HCT116 (cell line): Measurements from ENCODE around the gene SUPV3L1. TPM values are rescaled to one million over a fixed set of nuclear protein-coding genes. Genes with fewer than 3 reads are reported as not detected.
A peak's percentile ranks its signal among the peaks of the same experiment; 100 is the strongest.

Source experiments
- ATAC-seq: fragments of 200-7000 bp; cut with Tn5 transposase; 2 replicates; pipeline ENCODE4 v1.9.1; 2020; ENCODE audit warnings: mild to moderate bottlenecking, moderate library complexity
- BruUV-seq: library from RNA; stranded (reverse); fragments of 400-500 nt; replicated peaks from 2 replicates; lab custom pipeline; 2021; lab: Mats Ljungman, UMichigan
- CTCF ChIA-PET: fragments of 300-600 bp; sonication (Branson Sonifier 250); formaldehyde crosslinking; loops from one replicate; lab custom pipeline; 2021; ENCODE audit warnings: antibody characterized with exemption; lab: Charles Lee
- POLR2A ChIA-PET: fragments of 300-600, 350-600 bp; sonication (Branson Sonifier 250); formaldehyde crosslinking; loops from one replicate; lab custom pipeline; 2021; ENCODE audit warnings: antibody characterized with exemption; lab: Charles Lee
- RAD21 ChIA-PET, 2 experiments: fragments of 300-600 bp; sonication (Branson Sonifier 250); formaldehyde crosslinking; loops; one replicate each; lab custom pipeline; 2023; ENCODE audit warnings: low total read pairs in 2 of 2; ENCODE audit not compliant: uncharacterized antibody in 2 of 2, unreplicated experiment in 2 of 2, low non-redundant PET in 1 of 2; lab: Charles Lee
- DNase-seq: peaks from one replicate; pipeline ENCODE4 v3.0.0-alpha.2; 2010; ENCODE audit warnings: low read depth, low spot score
- H2AFZ ChIP-seq: fragments of 200-600 bp; shearing (Covaris generic), sonication (generic); 2 replicates; pipeline ENCODE4 v1.6.1; 2017; ENCODE audit warnings: low read depth, mixed run types, mixed read lengths, antibody characterized with exemption, low read length; ENCODE audit not compliant: poor library complexity, severe bottlenecking
- H3K27ac ChIP-seq: 2 replicates; pipeline ENCODE4 v1.5.1; 2012; ENCODE audit warnings: low read depth, low read length
- H3K27me3 ChIP-seq: fragments of 200-600 bp; sonication (generic); 2 replicates; pipeline ENCODE4 v1.6.1; 2016; ENCODE audit warnings: mixed run types, low read length, mixed read lengths; ENCODE audit not compliant: insufficient read depth
- H3K36me3 ChIP-seq, 2 experiments: fragments of 200-500 bp in 1 of 2; fragments of 200-600 bp in 1 of 2; sonication (Bioruptor generic) in 1 of 2; sonication (generic) in 1 of 2; 2 replicates each; pipeline versions ENCODE4 v1.5.1 to v1.6.1; 2014 to 2016; ENCODE audit warnings: low read length in 2 of 2, inconsistent platforms in 1 of 2, mixed read lengths in 1 of 2, mixed run types in 1 of 2; ENCODE audit not compliant: insufficient read depth in 2 of 2, control insufficient read depth in 1 of 2
- H3K4me1 ChIP-seq, 2 experiments: fragments of 200-600 bp in 1 of 2; sonication (generic) in 1 of 2; 2 replicates each; pipeline versions ENCODE4 v1.5.1 to v1.6.1; 2012 to 2017; ENCODE audit warnings: low read length in 2 of 2, inconsistent platforms in 1 of 2, mild to moderate bottlenecking in 1 of 2, mixed read lengths in 1 of 2, mixed run types in 1 of 2, moderate library complexity in 1 of 2; ENCODE audit not compliant: insufficient read depth in 2 of 2, control insufficient read depth in 1 of 2
- H3K4me2 ChIP-seq: fragments of 200-600 bp; sonication (generic); 2 replicates; pipeline ENCODE4 v1.6.1; 2017; ENCODE audit warnings: mixed run types, low read length, mixed read lengths
- H3K4me3 ChIP-seq, 2 experiments: fragments of 200-600 bp in 1 of 2; sonication (generic) in 1 of 2; replicated peaks in 1 of 2; 2 replicates each; pipeline ENCODE4 v1.5.1; 2011 to 2016; ENCODE audit warnings: low read length in 2 of 2, control low read depth in 1 of 2, low read depth in 1 of 2, mild to moderate bottlenecking in 1 of 2, mixed read lengths in 1 of 2, mixed run types in 1 of 2
- H3K79me2 ChIP-seq: fragments of 200-600 bp; sonication (generic); 2 replicates; pipeline ENCODE4 v1.6.1; 2017; ENCODE audit warnings: mild to moderate bottlenecking, mixed run types, low read length, moderate library complexity, mixed read lengths; ENCODE audit not compliant: insufficient read depth
- H3K9ac ChIP-seq: fragments of 200-600 bp; sonication (generic); 2 replicates; pipeline ENCODE4 v1.6.1; 2016; ENCODE audit warnings: low read length, mixed read lengths
- H3K9me2 ChIP-seq: fragments of 200-600 bp; sonication (generic), shearing (Covaris generic); 2 replicates; pipeline ENCODE4 v1.6.1; 2017; ENCODE audit warnings: mixed run types, mild to moderate bottlenecking, moderate library complexity; ENCODE audit not compliant: insufficient read depth
- H3K9me3 ChIP-seq, 2 experiments: fragments of 200-500 bp in 1 of 2; fragments of 200-600 bp in 1 of 2; sonication (Bioruptor generic) in 1 of 2; sonication (generic) in 1 of 2; 2 replicates each; pipeline ENCODE4 v1.6.1; 2014 to 2017; ENCODE audit warnings: low read length in 2 of 2, mixed read lengths in 2 of 2, inconsistent platforms in 1 of 2, low read depth in 1 of 2, mild to moderate bottlenecking in 1 of 2, mixed run types in 1 of 2, moderate library complexity in 1 of 2; ENCODE audit not compliant: control insufficient read depth in 1 of 2, insufficient read depth in 1 of 2
- H4K20me1 ChIP-seq: fragments of 200-600 bp; sonication (generic), shearing (Covaris generic); 2 replicates; pipeline ENCODE4 v1.6.1; 2017; ENCODE audit warnings: mixed run types, mild to moderate bottlenecking, moderate library complexity; ENCODE audit not compliant: insufficient read depth
- CBX3 ChIP-seq: IDR thresholded peaks from 2 replicates; pipeline ENCODE4 v1.6.1; 2012; ENCODE audit warnings: low read depth
- ZFX ChIP-seq: fragments of 450-650 bp; IDR thresholded peaks from 2 replicates; pipeline ENCODE4 v1.6.1; 2017
- intact Hi-C: fragments of 100-400 bp; cut with micrococcal nuclease; formaldehyde crosslinking; loops from 2 replicates; pipeline ENCODE4 v1.10.0; 2022
- total RNA-seq: library from RNA; stranded (reverse); gene quantifications from one replicate; pipeline ENCODE4 v1.2.1, GENCODE V29; 2021; ENCODE audit not compliant: unreplicated experiment
- TF ChIP-seq, protein P1 (sequence below): IDR thresholded peaks from 2 replicates; pipeline ENCODE4 v1.6.1; 2012

Gene SUPV3L1
- total RNA-seq, 1 experiment from 2014 or later, result 59.7 TPM

DNA sequence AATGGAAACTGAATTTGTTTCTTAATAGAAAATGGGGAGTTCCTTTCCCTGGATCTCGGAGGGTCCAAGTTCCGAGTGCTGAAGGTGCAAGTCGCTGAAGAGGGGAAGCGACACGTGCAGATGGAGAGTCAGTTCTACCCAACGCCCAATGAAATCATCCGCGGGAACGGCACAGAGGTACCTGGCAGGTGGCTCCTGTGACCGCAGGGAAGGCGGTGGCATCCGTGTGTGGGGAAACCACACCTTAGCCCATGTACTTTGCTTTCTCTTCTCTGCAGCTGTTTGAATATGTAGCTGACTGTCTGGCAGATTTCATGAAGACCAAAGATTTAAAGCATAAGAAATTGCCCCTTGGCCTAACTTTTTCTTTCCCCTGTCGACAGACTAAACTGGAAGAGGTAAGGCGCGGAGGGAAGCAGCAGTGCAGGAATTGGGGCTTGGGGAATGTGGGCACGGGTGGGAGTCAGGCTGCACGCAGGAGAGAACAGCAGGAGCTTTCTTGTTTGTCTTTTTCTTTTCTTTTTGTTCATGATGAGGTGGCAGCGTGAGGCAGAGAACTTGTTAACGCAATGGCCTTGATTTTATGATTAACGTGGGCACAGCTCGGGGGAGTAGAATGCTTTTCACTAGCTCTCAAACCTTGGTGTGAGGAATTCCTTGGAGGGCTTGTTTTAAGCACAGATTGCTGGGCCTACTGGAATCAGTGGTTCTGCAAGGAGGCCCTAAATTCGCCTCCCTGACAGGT is 52.9 kb downstream of the SUPV3L1 start:
- Histone ChIP-seq H4K20me1 (no peaks in the 10 kb centered on the region), H3K4me2 (peak overlapping the region; percentile 69), H3K27ac (no peak overlapping the region), H2AFZ (peak overlapping the region; percentile 66), H3K9me2 (no peaks in the 10 kb centered on the region), H3K9ac (0 out of 2 replicates have a peak overlapping the region, but pooled peaks have one; percentile 16), H3K4me1 (peaks cover 16 to 49% of the 10 kb centered on the region in 2 experiments), H3K36me3 (no peaks in the 10 kb centered on the region), H3K4me3 (peak overlapping the region in 1 of 2 experiments; percentile 32; a peak in 1 of 4 replicates), H3K27me3 (no peaks in the 10 kb centered on the region), H3K79me2 (no peaks in the 10 kb centered on the region), H3K9me3 (no peaks in the 10 kb centered on the region)
- no TSS peak for BruUV-seq
- ChIA-PET RAD21 (no interaction called here), CTCF (interaction anchor here (1.2 to 1.8 kb wide), 2 partner anchors 160 to 176 kb away, joined by 4 to 5 read pairs; no protein-coding TSS in a partner anchor), POLR2A (interaction anchor here (1.0 kb wide), 1 partner anchor 9 kb away, joined by 3 read pairs; no protein-coding TSS in a partner anchor)
- no peak; the same call in 1 of the 2 replicates for TF ChIP-seq CBX3
- no peak for DNase-seq
- intact Hi-C loops, result no loop called here
- no peak for ATAC-seq

DNA sequence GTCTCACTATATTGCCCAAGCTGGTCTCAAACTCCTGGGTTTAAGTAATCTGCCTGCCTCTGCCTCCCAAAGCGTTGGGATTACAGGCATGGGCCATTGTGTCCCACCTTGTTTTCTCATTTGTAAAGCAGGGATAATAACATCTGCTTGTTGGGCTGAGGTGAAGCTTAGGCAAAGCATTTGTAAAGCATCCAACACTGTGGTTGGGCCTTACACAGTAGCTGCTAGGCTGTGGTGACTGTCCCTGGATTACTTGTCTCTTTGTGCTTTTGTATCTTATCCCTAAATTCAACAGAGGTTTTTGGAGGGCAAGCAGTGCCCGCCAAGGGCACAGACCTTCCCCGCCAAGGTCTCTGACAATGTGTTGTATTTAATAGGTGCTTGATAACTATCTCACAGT is 54.4 kb downstream of the SUPV3L1 start:
- Histone ChIP-seq H3K9me2 (no peaks in the 10 kb centered on the region), H3K9ac (no peak overlapping the region), H3K27ac (no peak overlapping the region), H3K79me2 (no peaks in the 10 kb centered on the region), H2AFZ (no peak overlapping the region), H3K4me2 (no peak overlapping the region), H4K20me1 (no peaks in the 10 kb centered on the region), H3K9me3 (no peaks in the 10 kb centered on the region), H3K4me1 (peaks cover 12 to 39% of the 10 kb centered on the region in 2 experiments), H3K27me3 (no peaks in the 10 kb centered on the region), H3K36me3 (no peaks in the 10 kb centered on the region), H3K4me3 (no peak overlapping the region)
- ChIA-PET CTCF (interaction anchor here (1.7 kb wide), 1 partner anchor 158 kb away, joined by 6 read pairs; no protein-coding TSS in a partner anchor), POLR2A (no interaction called here), RAD21 (no interaction called here)
- ATAC-seq, result no peak
- DNase-seq, result no peak
- TF ChIP-seq, protein P1, sequence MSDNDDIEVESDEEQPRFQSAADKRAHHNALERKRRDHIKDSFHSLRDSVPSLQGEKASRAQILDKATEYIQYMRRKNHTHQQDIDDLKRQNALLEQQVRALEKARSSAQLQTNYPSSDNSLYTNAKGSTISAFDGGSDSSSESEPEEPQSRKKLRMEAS, result no peak
- no peak for TF ChIP-seq ZFX
- TF ChIP-seq CBX3, result no peak
- no TSS peak for BruUV-seq
- intact Hi-C loops, result no loop called here
